GM21381 (cell line): ENCODE measurements around the gene SLC44A3.
"Not testable (repeated sequence)": the region's sequence is repeated elsewhere in the genome, so short reads cannot be mapped to it uniquely, and the experiment has no call there.

Experiments
- ATAC-seq: cut with Tn5 transposase; IDR thresholded peaks from one replicate; pipeline ENCODE4 v1.9.1; 2021; ENCODE audit warnings: mild to moderate bottlenecking, moderate library complexity; ENCODE audit not compliant: unreplicated experiment

The SLC44A3 gene

DNA sequence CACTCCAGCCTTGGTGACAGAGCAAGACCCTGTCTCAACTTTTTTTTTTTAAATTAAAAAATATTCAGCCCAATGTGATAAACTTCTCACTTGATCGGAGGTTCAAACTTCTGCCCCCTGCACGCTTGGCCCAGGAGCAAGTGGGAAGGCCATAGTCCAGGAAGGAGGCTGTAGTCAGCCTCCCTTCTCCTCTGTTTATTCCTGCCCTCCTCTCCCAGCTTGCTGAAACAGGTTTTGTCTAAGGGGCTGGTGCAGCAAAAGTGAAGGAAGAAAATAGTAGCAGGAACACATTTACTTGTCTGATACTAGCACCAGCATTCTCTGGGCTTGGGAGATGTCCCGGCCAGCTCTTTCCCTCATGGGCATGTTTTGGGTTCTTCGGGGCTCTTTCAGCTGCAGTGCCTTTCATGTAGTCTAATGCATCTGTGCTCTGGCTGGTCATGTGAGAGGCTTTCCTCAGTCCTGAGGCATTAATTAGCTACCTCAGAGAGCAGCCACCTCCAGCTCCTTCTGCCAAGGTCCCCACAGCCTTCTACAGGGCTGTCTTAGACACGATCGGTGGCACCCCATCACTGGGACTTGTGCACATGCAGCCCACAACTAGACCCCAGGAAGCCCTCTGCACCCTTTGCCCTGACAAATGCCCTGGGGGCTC is 12.9 kb downstream of the SLC44A3 start:
- ATAC-seq: no peak

DNA sequence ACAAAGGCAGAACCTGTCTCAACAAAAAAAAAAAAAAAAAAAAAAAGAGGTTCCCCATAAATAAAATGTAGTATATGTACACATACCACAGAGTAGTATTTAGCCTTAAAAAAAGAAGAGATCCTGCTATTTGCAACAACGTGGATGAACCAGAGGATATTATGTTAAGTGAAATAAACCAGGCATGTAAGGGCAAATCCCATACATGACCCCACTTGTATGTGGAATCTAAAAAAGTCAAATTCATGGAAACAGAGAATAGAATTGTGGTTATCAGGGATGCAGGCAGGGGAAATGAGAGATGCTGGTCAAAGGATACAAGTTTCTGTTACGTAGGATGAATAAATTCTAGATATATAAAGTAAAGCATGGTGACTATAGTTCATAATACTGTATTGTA is 16.7 kb downstream of the SLC44A3 start:
- ATAC-seq: no peak

DNA sequence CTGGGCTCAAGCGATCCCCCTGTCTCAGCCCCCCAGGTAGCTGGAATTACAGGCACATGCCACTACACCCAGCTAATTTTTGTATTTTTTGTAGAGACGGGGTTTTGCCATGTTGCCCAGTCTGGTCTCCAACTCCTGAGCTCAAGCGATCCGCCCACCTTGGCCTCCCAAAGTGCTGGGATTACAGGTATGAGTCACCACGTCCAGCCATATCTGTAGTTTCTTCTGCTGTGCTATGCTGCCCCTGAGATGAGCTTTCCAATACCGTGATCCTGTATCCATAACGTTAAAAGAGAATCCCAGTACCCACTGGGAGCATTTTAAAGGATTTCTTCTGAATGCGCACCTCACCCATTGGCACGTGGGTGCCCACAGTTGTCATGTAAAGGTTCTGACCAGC is 20.2 kb downstream of the SLC44A3 start:
- not testable (repeated sequence) for ATAC-seq

GRCh38 chr1:94840808-94841207 is 20.7 kb downstream of the SLC44A3 start:
- ATAC-seq: no peak

- no peak for ATAC-seq
These were observed 23.3 kb downstream of the SLC44A3 start for GRCh38 chr1:94843430-94843829.

- no peak for ATAC-seq
These were observed 23.7 kb downstream of the SLC44A3 start for GRCh38 chr1:94843846-94844245.

DNA sequence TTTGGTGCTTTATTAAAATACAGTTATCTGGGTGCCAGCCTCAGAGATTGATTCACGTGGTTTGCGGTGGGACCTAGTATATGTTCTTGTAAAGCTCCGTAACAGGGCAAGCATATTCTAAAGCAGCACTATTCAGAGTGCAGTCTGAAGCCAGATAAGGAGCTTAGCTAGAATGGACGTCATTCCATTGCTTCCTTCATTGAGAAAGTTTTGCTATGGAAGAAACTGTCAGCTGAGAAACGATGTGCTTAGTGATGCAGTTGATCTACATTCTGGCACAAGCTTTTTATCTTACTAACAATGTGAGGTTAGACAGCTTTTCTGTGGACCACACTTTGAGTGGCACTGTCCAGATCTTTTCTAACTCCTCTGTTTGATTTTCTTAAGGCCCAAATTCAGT is 26.2 kb downstream of the SLC44A3 start:
- ATAC-seq: no peak

DNA sequence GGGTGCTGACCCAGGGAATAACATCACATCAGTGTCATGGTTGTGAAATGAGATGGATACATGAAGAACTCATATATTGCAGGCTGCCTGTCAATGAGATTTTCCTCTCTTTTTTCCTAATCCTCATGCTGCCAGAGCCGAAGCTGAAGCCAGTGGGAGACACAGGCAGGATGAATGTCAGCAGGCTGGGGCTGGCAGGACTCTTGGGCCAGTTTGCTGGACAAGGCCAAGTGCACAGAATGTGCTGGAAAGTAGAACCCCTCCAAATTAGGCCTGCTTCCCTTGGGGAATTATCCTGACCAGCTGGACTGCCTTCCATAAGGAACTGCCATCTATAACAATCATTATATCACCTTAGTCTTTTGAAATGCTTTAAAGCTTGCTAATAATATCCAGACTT is 31.4 kb downstream of the SLC44A3 start:
- ATAC-seq: no peak

- no peak for ATAC-seq
These were observed 32.6 kb downstream of the SLC44A3 start for GRCh38 chr1:94852788-94853187.

- peak; percentile 97 for ATAC-seq
These were observed 34.5 kb downstream of the SLC44A3 start for GRCh38 chr1:94854458-94855306.

GRCh38 chr1:94855307-94855700 is 35.1 kb downstream of the SLC44A3 start:
- no peak for ATAC-seq

DNA sequence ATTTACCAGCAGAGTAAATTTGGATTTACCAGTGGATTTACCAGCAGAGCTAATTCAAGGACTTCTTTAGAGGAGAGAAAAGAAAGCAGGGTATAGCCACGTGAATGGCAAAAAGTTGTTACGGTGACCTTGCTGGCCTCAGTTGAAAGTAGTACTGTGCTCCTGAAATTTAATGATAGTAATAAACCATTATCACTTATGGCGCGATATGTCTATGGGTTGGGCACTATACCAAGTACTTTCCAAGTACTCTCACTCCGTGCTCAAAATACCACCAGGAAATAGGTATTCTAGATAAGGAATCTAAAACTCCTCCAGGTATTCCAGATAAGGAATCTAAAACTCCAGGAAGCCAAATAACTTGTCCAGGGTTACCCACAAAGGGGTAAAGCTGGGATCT is 35.8 kb downstream of the SLC44A3 start:
- ATAC-seq: no peak

GRCh38 chr1:94856868-94857267 is 36.7 kb downstream of the SLC44A3 start:
- no peak for ATAC-seq

DNA sequence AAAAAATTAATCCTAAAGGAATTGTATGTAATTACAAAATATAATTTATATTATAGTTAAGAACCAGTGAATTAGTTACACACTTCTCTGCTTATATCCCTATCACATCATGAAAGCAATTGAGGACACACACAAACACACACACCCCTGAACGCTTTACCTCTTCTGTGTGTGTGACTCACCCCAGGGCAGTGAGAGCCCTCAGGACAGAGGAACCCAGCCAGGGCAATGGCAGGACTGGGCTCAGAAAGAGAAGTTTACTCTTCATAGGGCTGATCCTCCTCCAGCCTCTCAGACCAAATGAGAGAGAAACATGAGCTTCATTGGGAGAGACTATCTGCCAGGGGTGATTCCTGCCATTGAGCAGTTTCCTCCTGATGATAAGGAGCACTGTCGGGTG is 38.1 kb downstream of the SLC44A3 start:
- ATAC-seq: no peak

- ATAC-seq: no peak
These were observed 39.0 kb downstream of the SLC44A3 start for GRCh38 chr1:94859174-94859573.

GRCh38 chr1:94862718-94863117 is 42.6 kb downstream of the SLC44A3 start:
- ATAC-seq: no peak

DNA sequence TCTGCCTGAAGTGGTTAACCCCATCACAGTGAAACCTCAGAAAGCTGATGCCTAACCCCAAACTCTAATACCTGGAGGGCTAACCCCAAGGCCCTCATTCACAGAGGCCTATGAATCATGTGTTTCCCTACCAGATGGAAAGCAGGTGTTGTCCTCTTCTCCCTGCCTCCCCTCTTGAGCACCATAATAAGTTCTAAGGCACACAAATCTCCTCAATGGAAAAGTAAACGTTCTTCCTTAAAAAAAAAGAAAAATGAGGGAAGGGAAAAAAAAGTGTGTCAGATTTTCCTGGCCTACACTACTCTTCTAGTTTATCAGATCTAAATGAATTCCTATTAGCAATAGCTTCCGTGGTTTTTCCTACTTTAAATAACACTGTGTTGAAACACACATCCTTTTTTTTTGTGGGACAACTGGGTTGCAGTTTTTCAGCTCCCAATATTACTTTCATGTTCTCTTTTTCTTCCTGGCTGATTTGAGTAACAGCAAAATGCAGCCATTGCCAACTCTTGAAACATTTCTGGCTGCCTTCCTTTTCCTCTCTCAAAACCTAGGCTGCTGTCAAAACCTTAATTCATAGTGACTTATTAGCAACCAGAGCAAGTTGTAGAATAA is 43.2 kb downstream of the SLC44A3 start:
- ATAC-seq: no peak

- ATAC-seq: no peak
These were observed 43.8 kb downstream of the SLC44A3 start for GRCh38 chr1:94863919-94864318.

- no peak for ATAC-seq
These were observed 44.7 kb downstream of the SLC44A3 start for GRCh38 chr1:94864821-94865220.

GRCh38 chr1:94865360-94865759 is 45.2 kb downstream of the SLC44A3 start:
- no peak for ATAC-seq

DNA sequence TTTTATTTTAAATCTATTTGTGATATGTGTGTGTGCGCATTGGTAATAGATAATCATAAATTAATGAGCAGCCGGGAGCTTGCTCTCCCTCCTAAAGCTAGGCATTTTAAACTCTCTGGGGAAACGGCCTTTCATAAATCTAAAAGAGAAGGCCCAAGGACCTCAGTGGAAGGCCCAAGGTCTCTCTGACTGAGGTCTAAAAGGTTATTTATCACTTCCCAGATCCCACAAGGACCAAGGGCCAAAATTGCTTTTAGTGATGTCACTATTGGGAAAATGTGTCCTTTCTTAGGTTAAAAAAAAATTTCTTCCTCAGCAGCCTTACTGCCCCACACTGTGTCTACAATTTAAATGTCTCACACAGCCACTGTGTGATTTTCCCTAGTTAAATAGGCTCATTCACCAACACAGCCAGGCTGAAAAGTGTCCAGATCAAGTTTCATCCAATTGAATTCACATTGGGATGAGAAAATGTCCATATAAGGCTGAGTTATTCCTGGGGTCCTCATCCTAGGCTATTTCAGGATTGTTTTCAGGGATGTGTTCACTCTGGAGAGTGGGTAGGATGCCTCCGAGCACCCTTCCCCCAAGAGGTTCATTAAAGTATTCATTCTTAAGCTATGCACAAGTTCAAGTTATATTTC is 46.1 kb downstream of the SLC44A3 start:
- ATAC-seq: no peak

DNA sequence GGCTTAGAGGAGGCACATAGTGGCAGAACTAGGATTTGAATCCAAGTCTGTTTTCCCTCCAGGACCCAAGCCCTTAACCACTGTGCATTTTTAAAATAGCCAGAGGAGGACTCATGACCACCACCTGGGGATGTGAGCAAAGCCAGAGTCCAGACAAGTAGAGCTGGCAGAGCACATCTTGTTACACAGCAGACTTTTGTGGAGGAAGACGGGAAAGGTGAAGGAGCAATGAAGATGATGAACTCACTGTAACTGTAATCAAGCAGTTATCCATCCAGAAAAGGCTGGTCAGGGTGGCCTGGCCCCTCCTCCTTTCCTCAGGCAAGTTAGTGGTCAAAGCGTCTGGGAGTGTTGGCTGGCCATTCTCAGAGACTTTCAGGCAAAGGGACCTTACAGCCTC is 50.9 kb downstream of the SLC44A3 start:
- no peak for ATAC-seq
